Neural cell (in vitro differentiated cells): ENCODE data around the gene PIK3R1. TPM values are rescaled to one million over a fixed set of nuclear protein-coding genes. Genes with fewer than 3 reads are reported as not detected.

Source experiments
- H2AFZ ChIP-seq: fragments of 200-600, 300-800 bp; sonication (generic), shearing (Covaris generic); 2 replicates; pipeline ENCODE4 v1.6.0; 2014; ENCODE audit warnings: low read depth, mild to moderate bottlenecking, antibody characterized with exemption, low read length, moderate library complexity
- H3F3A ChIP-seq: fragments of 200-600 bp; shearing (Covaris generic); 2 replicates; pipeline ENCODE4 v1.6.1; 2016; ENCODE audit warnings: mild to moderate bottlenecking, moderate library complexity, mixed read lengths, antibody characterized with exemption, low read length; ENCODE audit not compliant: insufficient read depth, poor library complexity, severe bottlenecking
- H3K27ac ChIP-seq: fragments of 200-600, 300-800 bp; sonication (generic), shearing (Covaris generic); 2 replicates; pipeline ENCODE4 v1.5.1; 2014; ENCODE audit warnings: mild to moderate bottlenecking, low read length, moderate library complexity
- H3K27me3 ChIP-seq: fragments of 300-800, 200-600 bp; sonication (generic), shearing (Covaris generic); 2 replicates; pipeline ENCODE4 v1.6.0; 2014; ENCODE audit warnings: mild to moderate bottlenecking, low read depth, low read length, moderate library complexity; ENCODE audit not compliant: insufficient read depth
- H3K36me3 ChIP-seq: fragments of 300-800, 200-600 bp; sonication (generic), shearing (Covaris generic); 2 replicates; pipeline ENCODE4 v1.5.1; 2014; ENCODE audit warnings: mild to moderate bottlenecking, antibody characterized with exemption, low read length, moderate library complexity; ENCODE audit not compliant: insufficient read depth
- H3K4me2 ChIP-seq: fragments of 300-800, 200-600 bp; sonication (generic), shearing (Covaris generic); 2 replicates; pipeline ENCODE4 v1.6.0; 2014; ENCODE audit warnings: mild to moderate bottlenecking, low read length
- H3K4me3 ChIP-seq: fragments of 300-800, 200-600 bp; sonication (generic), shearing (Covaris generic); 2 replicates; pipeline ENCODE4 v1.5.1; 2014; ENCODE audit warnings: mild to moderate bottlenecking, low read length, moderate library complexity
- H3K79me2 ChIP-seq: fragments of 200-600 bp; shearing (Covaris generic); replicated peaks from 2 replicates; pipeline ENCODE4 v1.6.0; 2014; ENCODE audit warnings: mild to moderate bottlenecking, low read length, moderate library complexity; ENCODE audit not compliant: insufficient read depth
- H3K9ac ChIP-seq: fragments of 300-800, 200-600 bp; sonication (generic), shearing (Covaris generic); 2 replicates; pipeline ENCODE4 v1.6.1; 2016; ENCODE audit warnings: mild to moderate bottlenecking, low read length, mixed read lengths
- H3K9me2 ChIP-seq: fragments of 200-600 bp; shearing (Covaris generic); 2 replicates; pipeline ENCODE4 v1.6.1; 2016; ENCODE audit warnings: mild to moderate bottlenecking, low read length, mixed read lengths; ENCODE audit not compliant: insufficient read depth
- H3K9me3 ChIP-seq: fragments of 200-600, 300-800 bp; sonication (generic), shearing (Covaris generic); 2 replicates; pipeline ENCODE4 v1.6.1; 2016; ENCODE audit warnings: mild to moderate bottlenecking, mixed run types, low read length, moderate library complexity, mixed read lengths
- H4K20me1 ChIP-seq: fragments of 200-600 bp; shearing (Covaris generic); 2 replicates; pipeline ENCODE4 v1.6.1; 2016; ENCODE audit warnings: mild to moderate bottlenecking, mixed run types; ENCODE audit not compliant: insufficient read depth
- CTCF ChIP-seq: fragments of 450-650 bp; IDR thresholded peaks from 2 replicates; pipeline ENCODE4 v1.5.1; 2014; ENCODE audit warnings: antibody characterized with exemption, mild to moderate bottlenecking, moderate library complexity; ENCODE audit not compliant: poor library complexity, severe bottlenecking
- EP300 ChIP-seq: fragments of 450-650 bp; conservative IDR thresholded peaks from 2 replicates; pipeline ENCODE4 v1.6.1; 2014; ENCODE audit warnings: antibody characterized with exemption, mild to moderate bottlenecking, moderate library complexity; ENCODE audit not compliant: poor library complexity, severe bottlenecking
- EZH2 ChIP-seq: fragments of 200-600, 300-800 bp; shearing (Covaris generic), sonication (generic); IDR thresholded peaks from 2 replicates; pipeline ENCODE4 v1.6.1; 2014; ENCODE audit warnings: antibody characterized with exemption, low read length, borderline replicate concordance, mild to moderate bottlenecking; ENCODE audit not compliant: insufficient read depth, poor library complexity, severe bottlenecking
- MXI1 ChIP-seq: fragments of 450-650 bp; conservative IDR thresholded peaks from 2 replicates; pipeline ENCODE4 v1.6.1; 2014; ENCODE audit warnings: antibody characterized with exemption, mild to moderate bottlenecking; ENCODE audit not compliant: poor library complexity, severe bottlenecking
- POLR2AphosphoS5 ChIP-seq: IDR thresholded peaks from 2 replicates; pipeline ENCODE4 v1.6.1; 2012
- RAD21 ChIP-seq: fragments of 450-650 bp; conservative IDR thresholded peaks from 2 replicates; pipeline ENCODE4 v1.6.1; 2014; ENCODE audit warnings: antibody characterized with exemption, mild to moderate bottlenecking, moderate library complexity
- SMC3 ChIP-seq: fragments of 450-650 bp; conservative IDR thresholded peaks from 2 replicates; pipeline ENCODE4 v1.6.1; 2014; ENCODE audit warnings: antibody characterized with exemption, mild to moderate bottlenecking, moderate library complexity; ENCODE audit not compliant: poor library complexity
- TAF1 ChIP-seq: IDR thresholded peaks from 2 replicates; pipeline ENCODE4 v1.6.1; 2012; ENCODE audit warnings: low read depth
- polyA plus RNA-seq: library from polyadenylated mRNA; depleted of rRNA; stranded (reverse); fragments of >200 nt; gene quantifications from 2 replicates; pipeline ENCODE4 v1.2.3, GENCODE V29; 2014
- TF ChIP-seq, protein P1 (sequence below): IDR thresholded peaks from 2 replicates; pipeline ENCODE4 v1.6.1; 2012; ENCODE audit warnings: borderline replicate concordance

PIK3R1 gene
- polyA plus RNA-seq, 1 donor from 2014 or later: 41.9 TPM

DNA sequence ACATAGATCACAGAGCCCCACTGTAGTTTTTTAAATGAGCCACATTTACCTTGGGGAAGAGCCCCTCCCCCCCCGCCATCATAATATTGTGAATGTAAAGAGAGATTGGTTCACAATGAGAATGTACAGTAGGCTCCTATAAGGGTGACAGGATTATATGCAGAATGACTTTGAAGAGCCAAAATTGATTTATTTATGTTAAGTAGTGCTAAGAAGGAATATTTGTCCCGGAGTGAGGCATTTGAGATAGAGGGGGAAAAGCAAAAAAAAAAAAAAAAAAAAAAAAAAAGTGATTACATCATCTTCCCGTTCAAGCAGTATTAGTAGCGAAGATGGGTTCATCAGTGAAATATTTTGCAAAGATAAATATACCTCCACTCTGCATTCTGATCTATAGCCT lies 73.9 kb downstream of the PIK3R1 start:
- Histone ChIP-seq H3K79me2 (no peaks in the 10 kb centered on the region), H3F3A (no peaks in the 10 kb centered on the region), H3K9ac (no peak overlapping the region), H3K9me2 (no peaks in the 10 kb centered on the region), H4K20me1 (no peaks in the 10 kb centered on the region), H3K36me3 (no peaks in the 10 kb centered on the region), H3K27me3 (no peaks in the 10 kb centered on the region), H3K27ac (no peak overlapping the region), H3K4me3 (peak overlapping the region; percentile 62), H3K4me2 (peak overlapping the region; percentile 35), H3K9me3 (no peaks in the 10 kb centered on the region), H2AFZ (no peak overlapping the region)
- TF ChIP-seq RAD21: no peak
- TF ChIP-seq EZH2: no peak
- no peak for TF ChIP-seq TAF1
- TF ChIP-seq MXI1: no peak
- no peak for TF ChIP-seq EP300
- no peak for TF ChIP-seq CTCF
- no peak for TF ChIP-seq SMC3
- TF ChIP-seq, protein P1, sequence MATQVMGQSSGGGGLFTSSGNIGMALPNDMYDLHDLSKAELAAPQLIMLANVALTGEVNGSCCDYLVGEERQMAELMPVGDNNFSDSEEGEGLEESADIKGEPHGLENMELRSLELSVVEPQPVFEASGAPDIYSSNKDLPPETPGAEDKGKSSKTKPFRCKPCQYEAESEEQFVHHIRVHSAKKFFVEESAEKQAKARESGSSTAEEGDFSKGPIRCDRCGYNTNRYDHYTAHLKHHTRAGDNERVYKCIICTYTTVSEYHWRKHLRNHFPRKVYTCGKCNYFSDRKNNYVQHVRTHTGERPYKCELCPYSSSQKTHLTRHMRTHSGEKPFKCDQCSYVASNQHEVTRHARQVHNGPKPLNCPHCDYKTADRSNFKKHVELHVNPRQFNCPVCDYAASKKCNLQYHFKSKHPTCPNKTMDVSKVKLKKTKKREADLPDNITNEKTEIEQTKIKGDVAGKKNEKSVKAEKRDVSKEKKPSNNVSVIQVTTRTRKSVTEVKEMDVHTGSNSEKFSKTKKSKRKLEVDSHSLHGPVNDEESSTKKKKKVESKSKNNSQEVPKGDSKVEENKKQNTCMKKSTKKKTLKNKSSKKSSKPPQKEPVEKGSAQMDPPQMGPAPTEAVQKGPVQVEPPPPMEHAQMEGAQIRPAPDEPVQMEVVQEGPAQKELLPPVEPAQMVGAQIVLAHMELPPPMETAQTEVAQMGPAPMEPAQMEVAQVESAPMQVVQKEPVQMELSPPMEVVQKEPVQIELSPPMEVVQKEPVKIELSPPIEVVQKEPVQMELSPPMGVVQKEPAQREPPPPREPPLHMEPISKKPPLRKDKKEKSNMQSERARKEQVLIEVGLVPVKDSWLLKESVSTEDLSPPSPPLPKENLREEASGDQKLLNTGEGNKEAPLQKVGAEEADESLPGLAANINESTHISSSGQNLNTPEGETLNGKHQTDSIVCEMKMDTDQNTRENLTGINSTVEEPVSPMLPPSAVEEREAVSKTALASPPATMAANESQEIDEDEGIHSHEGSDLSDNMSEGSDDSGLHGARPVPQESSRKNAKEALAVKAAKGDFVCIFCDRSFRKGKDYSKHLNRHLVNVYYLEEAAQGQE: no peak
- no peak for TF ChIP-seq POLR2AphosphoS5

DNA sequence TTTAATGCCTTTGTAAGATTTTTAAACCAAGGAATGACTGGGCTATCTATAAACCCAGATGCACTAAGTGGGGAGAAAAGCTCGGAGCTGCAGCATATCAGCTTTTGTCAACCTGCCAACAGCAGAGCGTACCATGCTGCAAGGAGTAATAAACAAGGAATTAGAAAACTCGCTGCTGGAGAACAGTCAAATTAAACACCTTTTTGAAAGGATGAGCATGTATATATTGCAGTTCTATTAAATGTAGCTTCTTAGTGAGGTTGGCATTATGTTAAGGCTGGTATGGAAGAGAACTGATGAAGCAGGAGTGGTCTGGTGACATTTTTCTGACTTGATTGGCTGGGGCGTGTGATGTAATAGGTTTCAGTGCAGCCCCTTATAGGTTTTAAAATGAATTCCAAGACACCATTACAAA lies 74.7 kb downstream of the PIK3R1 start:
- Histone ChIP-seq H3K4me2 (peak overlapping the region; percentile 22), H3K4me3 (peak overlapping the region; percentile 62), H3K9me3 (no peaks in the 10 kb centered on the region), H2AFZ (peak overlapping the region; percentile 21), H3K9me2 (no peaks in the 10 kb centered on the region), H3K27me3 (no peaks in the 10 kb centered on the region), H3K79me2 (no peaks in the 10 kb centered on the region), H3F3A (no peaks in the 10 kb centered on the region), H4K20me1 (no peaks in the 10 kb centered on the region), H3K36me3 (no peaks in the 10 kb centered on the region), H3K27ac (peak overlapping the region; percentile 68), H3K9ac (peak overlapping the region; percentile 52)
- TF ChIP-seq MXI1: no peak
- peak; percentile 15 for TF ChIP-seq EP300
- TF ChIP-seq, protein P1: no peak
- TF ChIP-seq POLR2AphosphoS5: peak; percentile 64
- peak; percentile 19 for TF ChIP-seq SMC3
